Fibroblast of pulmonary artery (primary cell): ENCODE data around the gene NTRK2.

Experiments
- DNase-seq: peaks from one replicate; pipeline ENCODE4 v3.0.0-alpha.2; 2010; ENCODE audit warnings: low read depth
- H3K4me3 ChIP-seq: replicated peaks from 2 replicates; pipeline ENCODE4 v1.5.1; 2011; ENCODE audit warnings: low read depth, mild to moderate bottlenecking, control low read depth, low read length, moderate library complexity
- CTCF ChIP-seq: IDR thresholded peaks from 2 replicates; pipeline ENCODE4 v1.5.1; 2011; ENCODE audit warnings: mild to moderate bottlenecking, control low read depth, low read length, inconsistent platforms; ENCODE audit errors: missing control alignments

Gene NTRK2

GRCh38 chr9:84723426-84723825 lies 53.9 kb downstream of the NTRK2 start:
- no peak for DNase-seq
- H3K4me3 ChIP-seq: no peak overlapping the region
- TF ChIP-seq CTCF: no peak

- no peak for DNase-seq
- no peak for TF ChIP-seq CTCF
- no peak overlapping the region for H3K4me3 ChIP-seq
These were observed 62.2 kb downstream of the NTRK2 start for GRCh38 chr9:84731696-84732095.

- no peak for TF ChIP-seq CTCF
- no peak for DNase-seq
- no peak overlapping the region for H3K4me3 ChIP-seq
These were observed 66.6 kb downstream of the NTRK2 start for GRCh38 chr9:84736081-84736480.

- no peak overlapping the region for H3K4me3 ChIP-seq
- no peak for DNase-seq
- TF ChIP-seq CTCF: no peak
These were observed 67.0 kb downstream of the NTRK2 start for GRCh38 chr9:84736536-84736935.

GRCh38 chr9:84738353-84738752 lies 68.8 kb downstream of the NTRK2 start:
- DNase-seq: no peak
- no peak overlapping the region for H3K4me3 ChIP-seq
- no peak for TF ChIP-seq CTCF

- no peak overlapping the region for H3K4me3 ChIP-seq
- DNase-seq: no peak
- TF ChIP-seq CTCF: no peak
These were observed 72.7 kb downstream of the NTRK2 start for GRCh38 chr9:84742261-84742660.

- DNase-seq: no peak
- no peak overlapping the region for H3K4me3 ChIP-seq
- TF ChIP-seq CTCF: no peak
These were observed 74.7 kb downstream of the NTRK2 start for GRCh38 chr9:84744195-84744594.
